ENCODE measurements around the gene WDFY4. TPM values are rescaled to one million over a fixed set of nuclear protein-coding genes. Genes with fewer than 3 reads are reported as not detected.

WDFY4 gene
- total RNA-seq, 1 donor from 2014 or later, result not detected

GRCh38 chr10:48944171-48944570 is 259.5 kb downstream of the WDFY4 start:
- peaks cover 7% of the 10 kb centered on the region for H3K27me3 Mint-ChIP-seq (ENCODE audit: low read depth)
- no peaks in the 10 kb centered on the region for H3K4me1 Mint-ChIP-seq (ENCODE audit: low read depth)
- no peak overlapping the region for H3K4me3 Mint-ChIP-seq (ENCODE audit: unreplicated experiment)
- H3K36me3 Mint-ChIP-seq (ENCODE audit: low read depth), result no peaks in the 10 kb centered on the region
- H3K9me3 Mint-ChIP-seq (ENCODE audit: low read depth), result no peaks in the 10 kb centered on the region
- TF ChIP-seq CTCF (IDR thresholded peaks at IDR 0.05), result no peak
- no peak overlapping the region for H3K27ac Mint-ChIP-seq (ENCODE audit: unreplicated experiment)
- DNase-seq (ENCODE audit: low spot score), result peak; percentile 74

GRCh38 chr10:48945441-48946130 is 260.9 kb downstream of the WDFY4 start:
- Mint-ChIP-seq H3K27ac (ENCODE audit: unreplicated experiment) (no peak overlapping the region), H3K4me1 (ENCODE audit: low read depth) (no peaks in the 10 kb centered on the region), H3K4me3 (ENCODE audit: unreplicated experiment) (no peak overlapping the region), H3K27me3 (ENCODE audit: low read depth) (peaks cover 9% of the 10 kb centered on the region), H3K36me3 (ENCODE audit: low read depth) (no peaks in the 10 kb centered on the region), H3K9me3 (ENCODE audit: low read depth) (no peaks in the 10 kb centered on the region)
- DNase-seq (ENCODE audit: low spot score), result no peak
- no peak for TF ChIP-seq CTCF (IDR thresholded peaks at IDR 0.05)

GRCh38 chr10:48946332-48946731 is 261.7 kb downstream of the WDFY4 start:
- Mint-ChIP-seq H3K4me1 (ENCODE audit: low read depth) (no peaks in the 10 kb centered on the region), H3K4me3 (ENCODE audit: unreplicated experiment) (no peak overlapping the region), H3K27me3 (ENCODE audit: low read depth) (peaks cover 12% of the 10 kb centered on the region), H3K36me3 (ENCODE audit: low read depth) (no peaks in the 10 kb centered on the region), H3K9me3 (ENCODE audit: low read depth) (no peaks in the 10 kb centered on the region), H3K27ac (ENCODE audit: unreplicated experiment) (no peak overlapping the region)
- DNase-seq (ENCODE audit: low spot score), result no peak
- TF ChIP-seq CTCF (IDR thresholded peaks at IDR 0.05), result no peak

GRCh38 chr10:48946891-48947500 is 262.3 kb downstream of the WDFY4 start:
- Mint-ChIP-seq H3K27me3 (ENCODE audit: low read depth) (peaks cover 17% of the 10 kb centered on the region), H3K36me3 (ENCODE audit: low read depth) (no peaks in the 10 kb centered on the region), H3K4me3 (ENCODE audit: unreplicated experiment) (no peak overlapping the region), H3K4me1 (ENCODE audit: low read depth) (no peaks in the 10 kb centered on the region), H3K27ac (ENCODE audit: unreplicated experiment) (no peak overlapping the region), H3K9me3 (ENCODE audit: low read depth) (no peaks in the 10 kb centered on the region)
- TF ChIP-seq CTCF (IDR thresholded peaks at IDR 0.05), result no peak
- DNase-seq (ENCODE audit: low spot score), result no peak

GRCh38 chr10:48947690-48948469 is 263.2 kb downstream of the WDFY4 start:
- H3K27me3 Mint-ChIP-seq (ENCODE audit: low read depth), result peaks cover 17% of the 10 kb centered on the region
- TF ChIP-seq CTCF (IDR thresholded peaks at IDR 0.05), result no peak
- H3K27ac Mint-ChIP-seq (ENCODE audit: unreplicated experiment), result no peak overlapping the region
- H3K9me3 Mint-ChIP-seq (ENCODE audit: low read depth), result no peaks in the 10 kb centered on the region
- H3K4me1 Mint-ChIP-seq (ENCODE audit: low read depth), result no peaks in the 10 kb centered on the region
- DNase-seq (ENCODE audit: low spot score), result no peak
- H3K4me3 Mint-ChIP-seq (ENCODE audit: unreplicated experiment), result no peak overlapping the region
- H3K36me3 Mint-ChIP-seq (ENCODE audit: low read depth), result no peaks in the 10 kb centered on the region

Measured in chondrocyte (in vitro differentiated cells).